GM18951 (cell line): ENCODE results near the gene LINC00305.

Source experiments
- POLR2A ChIP-seq: IDR thresholded peaks from 4 replicates; pipeline ENCODE4 v1.6.1; 2011; ENCODE audit warnings: mild to moderate bottlenecking; ENCODE audit not compliant: insufficient read length, insufficient read depth; ENCODE audit errors: extremely low read depth
- in situ Hi-C: fragments of 300-500 bp; cut with MboI; formaldehyde crosslinking; loops from one replicate; pipeline ENCODE4 v1.12.0; 2022; ENCODE audit warnings: low sequenced_read_pairs, mixed read lengths, inconsistent platforms; ENCODE audit not compliant: unreplicated experiment

LINC00305 gene

DNA sequence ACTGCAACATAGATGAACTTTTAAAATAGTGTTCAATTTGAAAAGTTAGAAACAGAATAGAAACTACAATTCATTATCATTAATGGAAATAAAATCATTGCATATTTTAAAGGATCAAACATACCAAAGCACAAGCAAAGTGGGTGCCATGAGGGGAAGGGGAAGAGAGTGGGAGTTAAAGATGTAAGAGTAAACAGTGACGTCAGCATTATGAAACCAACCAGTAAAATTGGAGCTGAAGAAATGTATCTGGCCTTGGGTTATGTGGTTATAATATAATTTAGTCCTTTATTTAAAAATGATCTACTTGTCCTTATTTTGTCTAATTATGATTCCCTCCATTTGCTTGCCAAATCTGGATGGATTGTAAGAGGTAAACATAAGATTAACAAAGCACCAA, 6.0 kb downstream of the LINC00305 start:
- TF ChIP-seq POLR2A: no peak
- in situ Hi-C loops: no loop called here

DNA sequence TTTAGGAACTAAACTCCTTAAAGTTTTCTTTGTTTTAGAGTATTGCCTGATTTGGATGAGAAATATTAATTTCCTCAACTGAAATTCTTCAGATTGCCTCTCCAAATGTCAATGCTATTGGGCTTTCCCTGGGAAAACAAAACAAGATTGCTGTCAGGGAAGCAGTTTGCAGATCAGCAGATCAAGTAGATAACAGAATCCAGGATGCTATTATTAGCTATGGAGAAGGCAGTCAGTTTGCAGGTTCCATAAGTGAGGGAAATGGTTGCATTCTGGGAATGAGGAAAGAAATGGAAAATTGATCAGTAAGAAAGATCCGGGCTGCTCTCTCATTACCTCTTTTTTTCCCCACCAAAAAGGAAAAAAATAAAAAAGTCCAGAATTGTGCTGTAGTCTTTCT, 11.0 kb downstream of the LINC00305 start:
- no peak for TF ChIP-seq POLR2A
- in situ Hi-C loops: no loop called here

DNA sequence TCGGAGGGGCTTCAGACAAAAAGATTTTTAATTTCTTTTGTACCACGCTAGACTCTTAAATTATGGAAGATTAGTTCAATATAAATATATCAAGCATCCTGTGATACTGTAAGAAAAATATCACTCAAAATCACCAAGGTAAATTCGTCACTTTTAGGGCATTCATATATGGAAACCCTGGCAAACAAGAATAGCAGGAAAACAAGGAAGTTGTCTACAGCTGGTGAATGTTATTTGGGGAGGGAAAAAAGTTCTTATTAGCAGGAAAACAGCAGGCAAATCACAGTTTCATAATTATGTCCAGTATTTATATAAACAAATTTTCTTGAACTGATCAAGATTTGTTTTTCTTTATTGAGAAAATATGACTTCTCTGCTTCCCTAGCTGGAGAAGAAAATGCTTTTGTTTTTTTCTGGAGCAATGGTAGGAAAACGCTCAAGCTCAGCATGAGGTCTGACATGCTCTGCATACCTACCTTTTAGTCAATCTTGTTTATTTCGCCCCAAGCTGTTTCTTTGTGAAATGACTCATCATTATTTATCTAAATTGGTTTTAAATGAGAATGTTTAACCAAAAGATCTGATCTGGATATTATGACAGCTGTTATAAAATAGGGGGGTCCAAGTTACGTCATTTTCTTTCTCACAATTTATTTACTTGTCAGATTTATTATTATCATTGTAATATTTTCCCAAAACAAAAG, 14.7 kb downstream of the LINC00305 start:
- in situ Hi-C loops: no loop called here
- no peak for TF ChIP-seq POLR2A

DNA sequence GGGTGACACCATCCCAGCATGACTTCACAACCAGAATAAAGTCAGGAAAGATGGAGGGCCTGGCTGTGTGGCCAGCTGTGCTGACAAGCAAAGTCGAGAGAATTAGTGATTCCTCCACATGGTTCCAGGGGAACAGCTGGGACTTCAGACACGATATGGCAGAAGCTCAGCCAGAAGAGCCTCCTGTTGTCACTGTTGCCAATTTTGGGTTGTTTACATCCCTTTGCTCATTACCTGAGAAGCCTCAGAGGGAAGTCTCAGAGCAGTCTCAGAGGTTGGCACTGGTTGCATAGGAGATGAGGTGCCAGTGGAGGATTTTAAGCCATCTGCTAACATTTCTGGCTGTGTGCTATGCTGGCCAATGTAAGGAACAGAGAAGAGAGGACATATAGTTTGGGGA, 16.0 kb downstream of the LINC00305 start:
- in situ Hi-C loops: no loop called here
- TF ChIP-seq POLR2A: no peak

DNA sequence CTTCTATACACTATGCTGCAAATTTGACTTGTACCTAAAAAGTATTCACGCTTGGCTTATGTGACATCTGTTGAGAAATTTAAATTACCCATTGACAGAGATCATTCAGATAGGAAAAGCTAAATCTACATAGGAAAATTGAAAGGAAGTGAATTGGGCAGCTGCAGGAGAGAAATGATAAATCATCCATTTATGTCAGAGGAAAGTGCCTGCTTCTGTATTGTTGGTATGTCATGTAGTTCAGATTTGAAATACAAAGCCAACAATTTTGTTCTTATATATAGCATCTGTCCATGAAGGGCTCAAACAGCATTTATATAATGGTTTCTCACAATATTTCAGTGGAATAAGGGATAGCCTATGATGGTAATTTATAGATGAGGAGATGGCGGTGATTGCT, 17.6 kb downstream of the LINC00305 start:
- no peak for TF ChIP-seq POLR2A
- in situ Hi-C loops: no loop called here

DNA sequence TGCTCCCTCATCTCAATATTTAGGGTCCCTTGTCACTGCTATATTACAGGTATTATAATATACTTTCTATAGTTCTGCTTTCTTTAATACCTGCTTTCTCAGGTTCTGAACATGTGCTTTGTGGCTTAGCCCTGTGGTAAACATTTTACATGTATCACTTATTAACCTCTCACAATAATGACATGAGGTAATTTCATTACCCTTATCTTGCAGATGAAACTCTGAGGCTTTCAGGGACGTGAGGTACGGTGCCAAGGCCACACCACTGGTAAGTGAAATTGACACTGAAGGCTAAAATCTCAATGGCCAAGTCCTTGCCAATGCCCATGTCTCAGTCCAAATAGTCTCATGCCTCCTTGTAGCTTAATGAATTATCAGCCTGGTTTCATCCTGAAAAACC, 21.7 kb downstream of the LINC00305 start:
- in situ Hi-C loops: no loop called here
- TF ChIP-seq POLR2A: no peak

DNA sequence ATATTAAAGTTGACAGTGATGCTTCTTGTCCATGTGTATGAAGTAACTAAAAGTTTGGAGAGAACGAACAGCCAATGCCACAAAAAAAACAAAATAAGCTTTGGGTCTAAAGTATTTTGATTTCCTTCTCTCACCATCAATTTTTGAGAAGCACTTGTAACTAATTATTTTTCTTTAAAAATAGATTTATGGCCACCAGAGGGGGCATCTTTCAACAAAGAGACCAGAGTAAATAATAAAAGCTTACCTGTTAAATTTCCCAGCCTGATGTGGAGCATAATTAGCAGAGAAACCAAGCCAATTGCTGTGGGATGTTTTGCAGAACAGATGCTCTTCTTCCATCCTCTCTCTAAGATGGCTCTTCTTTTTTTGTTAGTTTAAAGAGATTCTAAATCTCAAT, 29.0 kb downstream of the LINC00305 start:
- in situ Hi-C loops: no loop called here
- no peak for TF ChIP-seq POLR2A

DNA sequence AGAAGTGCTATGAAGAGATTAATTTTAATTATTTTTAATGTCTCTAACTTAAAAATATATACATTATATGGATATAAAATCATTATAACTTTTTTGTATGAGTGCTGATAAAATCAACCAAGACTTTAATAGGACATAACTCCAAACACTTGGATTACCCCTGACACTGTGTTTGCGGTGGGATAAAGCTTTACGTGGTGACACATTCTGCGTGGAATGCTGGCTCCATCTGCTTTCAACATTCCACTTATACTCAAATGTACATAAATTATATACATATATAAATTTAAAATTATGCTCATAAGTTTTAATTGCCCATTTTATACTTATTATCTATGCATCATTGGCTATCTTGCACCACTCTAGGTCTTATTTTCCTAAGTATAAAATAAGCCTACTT, 30.5 kb downstream of the LINC00305 start:
- in situ Hi-C loops: no loop called here
- no peak for TF ChIP-seq POLR2A

DNA sequence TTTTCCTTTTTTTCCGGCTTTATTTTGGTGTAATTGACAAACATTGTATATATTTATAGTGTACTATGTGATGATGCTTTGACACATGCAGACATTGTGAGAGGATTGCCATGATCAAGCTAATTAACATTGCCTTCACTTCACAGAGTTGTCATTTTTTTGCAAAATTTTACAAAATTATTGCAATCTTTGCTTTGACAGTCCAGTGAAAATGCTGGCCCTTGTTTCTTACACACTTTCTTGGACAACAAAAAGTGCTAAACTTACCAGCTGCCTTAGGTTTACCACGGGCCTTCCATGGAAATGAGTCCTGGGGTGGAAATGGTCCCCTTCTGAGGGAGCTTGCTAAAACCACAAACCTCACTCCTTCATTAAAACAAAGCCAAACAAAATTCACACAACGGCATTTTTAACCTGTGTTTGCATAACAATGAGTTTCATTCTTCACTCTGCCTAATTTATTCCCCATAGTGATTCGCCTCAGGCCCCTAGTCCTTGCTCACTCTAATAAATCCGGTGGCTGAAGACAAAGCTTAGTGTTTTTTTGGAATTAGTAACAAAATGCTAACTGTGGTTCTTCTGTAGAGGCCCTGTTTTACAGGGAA, 32.2 kb downstream of the LINC00305 start:
- TF ChIP-seq POLR2A: no peak
- in situ Hi-C loops: no loop called here

DNA sequence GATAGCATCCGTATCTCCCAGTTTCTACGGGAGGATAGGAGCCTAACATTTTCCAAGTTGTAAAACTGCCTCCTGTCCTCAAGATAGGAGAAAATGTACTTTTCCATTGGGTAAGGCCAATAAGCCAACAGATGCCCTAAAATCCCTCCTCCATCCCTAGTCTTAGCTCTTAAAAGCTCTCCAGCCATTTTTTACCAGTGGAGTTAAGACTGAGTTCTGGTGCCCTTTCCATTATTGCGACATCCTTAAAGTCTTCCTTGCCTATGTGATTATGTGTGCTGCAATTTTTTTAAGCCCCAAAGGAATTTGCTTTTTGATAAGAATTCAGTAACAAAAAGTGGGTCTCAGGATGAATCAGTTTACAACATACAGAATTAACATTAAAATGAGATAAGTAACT, 33.0 kb downstream of the LINC00305 start:
- in situ Hi-C loops: no loop called here
- TF ChIP-seq POLR2A: no peak

DNA sequence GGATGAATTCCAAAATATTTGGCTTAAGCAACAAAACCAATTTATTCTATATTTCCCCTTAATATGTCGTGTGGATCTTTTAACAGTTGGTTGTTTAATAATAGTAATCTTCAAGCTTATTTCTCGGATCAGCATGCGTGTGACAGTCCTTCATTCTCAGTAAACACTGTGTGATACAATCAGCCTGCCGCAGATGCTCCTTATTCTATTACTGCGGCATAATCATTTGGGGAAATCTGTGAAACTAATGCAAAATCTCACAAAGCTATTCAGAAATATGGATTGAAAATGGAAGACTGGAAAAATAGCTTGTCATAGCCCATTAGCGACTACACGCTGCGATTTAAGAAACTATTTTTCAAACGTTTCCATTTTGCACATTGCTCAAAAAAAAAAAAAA, 36.9 kb downstream of the LINC00305 start:
- no peak for TF ChIP-seq POLR2A
- in situ Hi-C loops: no loop called here

DNA sequence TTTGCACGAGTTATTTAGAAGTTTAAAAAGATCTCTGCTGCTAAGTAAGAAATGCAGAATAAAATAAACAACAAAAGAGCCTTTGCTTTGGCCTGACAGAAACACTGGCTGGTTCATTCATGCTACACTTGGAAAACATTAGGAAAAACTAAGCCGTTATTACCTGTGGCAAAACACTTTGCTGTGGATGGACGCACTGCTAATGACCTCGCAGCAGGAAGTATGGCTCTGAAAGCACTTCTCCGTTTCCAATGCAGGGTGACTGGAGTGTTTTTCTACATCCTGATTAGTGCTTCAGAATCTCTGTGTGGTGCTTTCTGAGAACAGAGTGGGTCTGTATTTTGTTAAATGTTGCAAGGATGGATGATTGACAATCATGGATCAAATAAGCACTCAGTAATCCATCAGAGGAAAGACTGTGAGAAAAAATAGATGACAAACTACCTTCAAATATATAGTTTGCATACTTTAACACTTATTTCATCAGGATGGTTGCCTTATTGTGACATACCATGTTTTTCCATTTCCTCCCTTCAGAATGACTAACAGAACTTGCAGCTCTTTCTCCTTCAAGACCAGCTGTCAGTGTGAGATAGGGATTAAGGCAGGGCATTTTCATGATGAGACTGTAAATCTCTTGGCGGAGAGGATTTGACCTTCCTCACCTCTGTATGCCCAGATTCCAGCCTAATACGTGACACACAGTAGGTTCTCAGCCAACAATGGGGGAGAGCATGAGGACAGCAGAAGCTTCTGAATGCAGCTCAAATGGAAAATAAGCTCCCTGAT, 38.0 kb downstream of the LINC00305 start:
- in situ Hi-C loops: no loop called here
- no peak for TF ChIP-seq POLR2A

DNA sequence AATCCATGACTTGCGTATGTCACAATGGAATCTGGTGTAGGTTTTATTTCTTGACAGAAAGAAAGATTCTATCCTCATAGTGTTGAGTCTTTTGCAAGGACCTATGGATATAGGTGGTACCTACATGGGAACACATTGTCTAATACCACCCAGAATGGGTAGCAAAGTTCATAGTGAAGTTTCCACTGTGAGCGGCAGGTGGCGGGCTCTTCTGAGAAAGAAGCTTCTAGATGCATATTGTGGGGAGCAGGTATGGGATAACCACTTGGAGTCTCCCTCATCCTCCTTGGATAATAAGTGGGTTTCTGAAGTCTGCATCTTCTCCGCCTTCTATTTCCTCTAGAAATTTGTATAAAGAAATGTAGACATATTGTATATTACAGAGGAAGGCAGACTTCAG, 44.9 kb downstream of the LINC00305 start:
- no peak for TF ChIP-seq POLR2A
- in situ Hi-C loops: no loop called here
